ENCODE results near the gene CAPN13.

Gene CAPN13

GRCh38 chr2:30763151-30763660 is 44.0 kb downstream of the CAPN13 start:
- no peak for DNase-seq

GRCh38 chr2:30761226-30761625 is 46.0 kb downstream of the CAPN13 start:
- DNase-seq: no peak

GRCh38 chr2:30759481-30759880 is 47.8 kb downstream of the CAPN13 start:
- no peak for DNase-seq

GRCh38 chr2:30758191-30758651 is 49.0 kb downstream of the CAPN13 start:
- DNase-seq: no peak

- DNase-seq: no peak
Observed at GRCh38 chr2:30757749-30758148, 49.5 kb downstream of the CAPN13 start.

- no peak for DNase-seq
Observed at GRCh38 chr2:30756971-30757370, 50.3 kb downstream of the CAPN13 start.

GRCh38 chr2:30756051-30756719 is 51.1 kb downstream of the CAPN13 start:
- no peak for DNase-seq

GRCh38 chr2:30753630-30754029 is 53.6 kb downstream of the CAPN13 start:
- DNase-seq: no peak

GRCh38 chr2:30752811-30753210 is 54.4 kb downstream of the CAPN13 start:
- DNase-seq: no peak

- no peak for DNase-seq
Observed at GRCh38 chr2:30747206-30747605, 60.0 kb downstream of the CAPN13 start.

- no peak for DNase-seq
Observed at GRCh38 chr2:30744823-30745222, 62.4 kb downstream of the CAPN13 start.

- no peak for DNase-seq
Observed at GRCh38 chr2:30741576-30741975, 65.7 kb downstream of the CAPN13 start.

- DNase-seq: no peak
Observed at GRCh38 chr2:30738141-30738911, 68.9 kb downstream of the CAPN13 start.

GRCh38 chr2:30737326-30737610 is 70.0 kb downstream of the CAPN13 start:
- no peak for DNase-seq

- DNase-seq: no peak
Observed at GRCh38 chr2:30736461-30737325, 70.6 kb downstream of the CAPN13 start.

- no peak for DNase-seq
Observed at GRCh38 chr2:30733876-30734520, 73.2 kb downstream of the CAPN13 start.

- no peak for DNase-seq
Observed at GRCh38 chr2:30732876-30733275, 74.4 kb downstream of the CAPN13 start.

- DNase-seq: no peak
Observed at GRCh38 chr2:30732376-30732775, 74.9 kb downstream of the CAPN13 start.

- DNase-seq: no peak
Observed at GRCh38 chr2:30731706-30732105, 75.5 kb downstream of the CAPN13 start.

- no peak for DNase-seq
Observed at GRCh38 chr2:30730736-30731647, 76.3 kb downstream of the CAPN13 start.

GRCh38 chr2:30729031-30729430 is 78.2 kb downstream of the CAPN13 start:
- no peak for DNase-seq

Data from DMS 273 treated with DMSO at 0.1 percent for 48 hours (cell line).